CD4-positive, alpha-beta T cell (primary cell): ENCODE measurements around the gene PRKCH. TPM values are rescaled to one million over a fixed set of nuclear protein-coding genes. Genes with fewer than 3 reads are reported as not detected.

Experiments
- ATAC-seq: fragments of 200-7000 bp; cut with Tn5 transposase; one replicate; pipeline ENCODE4 v1.10.0; 2022; ENCODE audit warnings: mild to moderate bottlenecking; ENCODE audit not compliant: poor library complexity
- CTCF ChIA-PET: fragments of 350-600 bp; sonication (Branson Sonifier 250); formaldehyde crosslinking; loops from one replicate; lab custom pipeline; 2021; ENCODE audit warnings: antibody characterized with exemption, inconsistent platforms; lab: Charles Lee
- POLR2A ChIA-PET: fragments of 350-600 bp; sonication (Branson Sonifier 250); formaldehyde crosslinking; loops from one replicate; lab custom pipeline; 2021; ENCODE audit warnings: antibody characterized with exemption, inconsistent platforms; lab: Charles Lee
- DNase-seq, 14 experiments: peaks; one replicate each; pipeline ENCODE4 v3.0.0-alpha.2; 2013 to 2020; ENCODE audit warnings: mixed read lengths in 2 of 14
- H3K27ac ChIP-seq, 2 donors: one replicate each; pipeline versions ENCODE4 v1.5.1 to v1.7.0; 2013; ENCODE audit warnings: low read length in 2 of 2, low read depth in 1 of 2, mild to moderate bottlenecking in 1 of 2
- H3K27me3 ChIP-seq, 2 experiments: 1 replicate in 1 of 2; 2 replicates in 1 of 2; pipeline versions ENCODE4 v1.6.1 to v1.7.0; 2013; ENCODE audit warnings: low read length in 2 of 2, control low read depth in 1 of 2, mild to moderate bottlenecking in 1 of 2, moderate library complexity in 1 of 2; ENCODE audit not compliant: insufficient read depth in 2 of 2, control insufficient read depth in 1 of 2
- H3K36me3 ChIP-seq: one replicate; pipeline ENCODE4 v1.6.1; 2013; ENCODE audit warnings: low read length, control low read depth; ENCODE audit not compliant: insufficient read depth
- H3K4me1 ChIP-seq: one replicate; pipeline ENCODE4 v1.6.1; 2013; ENCODE audit warnings: low read length, control low read depth; ENCODE audit not compliant: insufficient read depth
- H3K4me3 ChIP-seq: one replicate; pipeline ENCODE4 v1.5.1; 2013; ENCODE audit warnings: mild to moderate bottlenecking, low read length, moderate library complexity
- H3K9me3 ChIP-seq, 2 experiments: 1 replicate in 1 of 2; 2 replicates in 1 of 2; pipeline versions ENCODE4 v1.6.1 to v1.7.0; 2013; ENCODE audit warnings: low read length in 2 of 2, mild to moderate bottlenecking in 2 of 2, control low read depth in 1 of 2, moderate library complexity in 1 of 2; ENCODE audit not compliant: control insufficient read depth in 1 of 2, insufficient read depth in 1 of 2
- H3K27ac Mint-ChIP-seq: one replicate; pipeline ENCODE4 v1.8.0; 2020; ENCODE audit warnings: mixed read lengths
- H3K27me3 Mint-ChIP-seq: one replicate; pipeline ENCODE4 v1.8.0; 2021; ENCODE audit warnings: mixed read lengths
- H3K36me3 Mint-ChIP-seq: one replicate; pipeline ENCODE4 v1.8.0; 2021; ENCODE audit warnings: low read depth, mixed read lengths
- H3K4me1 Mint-ChIP-seq: one replicate; pipeline ENCODE4 v1.8.0; 2021; ENCODE audit warnings: low read depth, mixed read lengths
- H3K4me3 Mint-ChIP-seq: one replicate; pipeline ENCODE4 v1.8.0; 2020; ENCODE audit warnings: mild to moderate bottlenecking, mixed read lengths
- H3K9me3 Mint-ChIP-seq: one replicate; pipeline ENCODE4 v1.8.0; 2020; ENCODE audit warnings: mixed read lengths
- intact Hi-C, 2 experiments: fragments of 100-400 bp; cut with DNase I in 1 of 2; cut with micrococcal nuclease in 1 of 2; formaldehyde crosslinking; loops; one replicate each; pipeline versions ENCODE4 v1.15.1 to v1.9.0; 2023 to 2025; cut with DNase I, micrococcal nuclease
- total RNA-seq, 174 experiments: library from RNA in 2 of 174; stranded (reverse) in 2 of 174; gene quantifications; one replicate each; pipeline ENCODE4 v1.2.3 and lab custom pipeline; 2021 to 2026
- TF ChIP-seq, protein P1 (sequence below): fragments of 200-600 bp; IDR thresholded peaks from one replicate; pipeline ENCODE4 v1.8.0; 2022; ENCODE audit warnings: antibody characterized with exemption, mild to moderate bottlenecking

PRKCH gene
- total RNA-seq, 2 experiments from 2014 or later = 378 to 385 TPM

DNA sequence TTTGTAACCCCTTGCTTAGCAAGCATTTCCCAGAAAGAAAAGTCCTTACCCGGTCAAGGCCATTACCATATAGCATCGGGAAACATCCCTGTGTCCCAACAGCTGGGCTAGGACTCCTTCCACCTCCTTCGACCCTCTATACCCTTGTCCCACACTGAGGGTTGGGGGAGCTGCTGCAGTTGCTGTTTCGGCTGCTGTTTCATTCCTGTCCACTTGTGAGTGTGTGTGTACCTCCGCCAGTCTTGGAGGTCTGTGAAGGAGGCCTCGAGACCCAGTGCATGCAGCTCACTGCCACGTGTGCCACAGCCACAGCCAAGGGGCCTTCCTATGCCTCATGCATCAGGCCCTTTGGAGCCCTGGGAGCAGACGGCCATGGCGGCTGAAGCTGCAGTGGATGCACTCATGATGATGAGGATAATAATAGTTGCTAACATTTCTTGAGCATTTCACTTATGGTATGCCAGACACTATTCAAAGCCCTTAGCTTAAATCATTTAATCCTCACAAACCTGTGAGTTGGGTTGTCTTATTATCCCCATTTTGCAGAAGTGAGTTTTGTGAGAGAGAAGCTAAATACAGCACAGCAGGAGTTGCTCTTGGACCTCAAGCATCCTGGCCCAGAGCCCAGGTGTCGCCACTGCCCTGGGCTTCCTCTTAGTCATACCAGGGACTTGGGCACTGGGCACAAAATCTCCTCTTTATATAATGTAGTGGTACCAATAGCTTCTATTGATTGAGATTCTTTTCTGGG, 156.5 kb downstream of the PRKCH start:
- Mint-ChIP-seq H3K36me3 (peaks cover 74% of the 10 kb centered on the region), H3K4me3 (peak overlapping the region; percentile 31), H3K4me1 (peaks cover 94% of the 10 kb centered on the region), H3K9me3 (peaks cover under 1% of the 10 kb centered on the region), H3K27me3 (no peaks in the 10 kb centered on the region), H3K27ac (peak overlapping the region; percentile 84)
- H3K27ac ChIP-seq = peak overlapping the region; percentile 95 to 97
- ChIA-PET POLR2A (interaction anchor here (0.6 to 13.5 kb wide), 21 partner anchors 8 to 1229 kb away, joined by 3 to 124 read pairs (median 4); partner anchors contain the start of genes HIF1A and PPM1A), CTCF (interaction anchor here (1.2 to 2.4 kb wide), 5 partner anchors 12 to 22 kb away, joined by 3 to 7 read pairs (median 6); no protein-coding TSS in a partner anchor)
- peaks cover 76% of the 10 kb centered on the region for H3K4me1 ChIP-seq
- ATAC-seq (no peak), DNase-seq (peak in 7 of 14 experiments; percentile 16 to 65 (median 48))
- no peaks in the 10 kb centered on the region for H3K9me3 ChIP-seq
- no peak overlapping the region for H3K4me3 ChIP-seq
- no peaks in the 10 kb centered on the region for H3K27me3 ChIP-seq
- TF ChIP-seq, protein P1, sequence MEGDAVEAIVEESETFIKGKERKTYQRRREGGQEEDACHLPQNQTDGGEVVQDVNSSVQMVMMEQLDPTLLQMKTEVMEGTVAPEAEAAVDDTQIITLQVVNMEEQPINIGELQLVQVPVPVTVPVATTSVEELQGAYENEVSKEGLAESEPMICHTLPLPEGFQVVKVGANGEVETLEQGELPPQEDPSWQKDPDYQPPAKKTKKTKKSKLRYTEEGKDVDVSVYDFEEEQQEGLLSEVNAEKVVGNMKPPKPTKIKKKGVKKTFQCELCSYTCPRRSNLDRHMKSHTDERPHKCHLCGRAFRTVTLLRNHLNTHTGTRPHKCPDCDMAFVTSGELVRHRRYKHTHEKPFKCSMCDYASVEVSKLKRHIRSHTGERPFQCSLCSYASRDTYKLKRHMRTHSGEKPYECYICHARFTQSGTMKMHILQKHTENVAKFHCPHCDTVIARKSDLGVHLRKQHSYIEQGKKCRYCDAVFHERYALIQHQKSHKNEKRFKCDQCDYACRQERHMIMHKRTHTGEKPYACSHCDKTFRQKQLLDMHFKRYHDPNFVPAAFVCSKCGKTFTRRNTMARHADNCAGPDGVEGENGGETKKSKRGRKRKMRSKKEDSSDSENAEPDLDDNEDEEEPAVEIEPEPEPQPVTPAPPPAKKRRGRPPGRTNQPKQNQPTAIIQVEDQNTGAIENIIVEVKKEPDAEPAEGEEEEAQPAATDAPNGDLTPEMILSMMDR = no peak
- intact Hi-C loops = loop anchor here in 1 of 2 experiments (1.0 to 5.0 kb wide), 3 partner anchors 17 to 194 kb away; no protein-coding TSS in a partner anchor
- peaks cover 38% of the 10 kb centered on the region for H3K36me3 ChIP-seq

DNA sequence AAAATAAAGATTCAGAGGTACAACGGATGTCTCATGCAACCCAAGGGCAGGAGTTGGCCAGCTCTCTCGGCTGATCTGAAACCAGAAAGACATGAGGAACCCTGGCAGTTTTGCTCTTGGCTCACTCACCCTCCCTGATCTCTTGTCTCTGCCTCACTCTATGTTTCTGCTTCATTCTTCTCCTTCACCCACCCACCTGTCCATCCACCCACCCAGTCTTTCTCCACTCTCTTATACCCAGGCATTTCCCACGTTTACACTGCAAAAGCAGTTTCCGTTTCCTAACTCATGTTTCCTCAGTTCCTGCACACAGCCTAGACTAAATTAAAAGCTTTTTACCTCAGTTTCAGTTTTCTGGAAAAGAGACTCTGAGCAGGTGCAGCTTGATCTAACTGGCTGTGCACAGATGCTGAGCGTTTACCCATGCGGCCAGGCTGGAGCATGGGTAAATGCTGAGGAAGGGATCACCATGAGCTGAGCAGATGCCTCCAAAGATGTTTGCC, 157.6 kb downstream of the PRKCH start:
- ChIA-PET CTCF (interaction anchor here (0.7 to 2.4 kb wide), 4 partner anchors 12 to 20 kb away, joined by 3 to 6 read pairs (median 3); no protein-coding TSS in a partner anchor), POLR2A (interaction anchor here (0.6 to 13.5 kb wide), 15 partner anchors 11 to 241 kb away, joined by 3 to 124 read pairs (median 4); partner anchors contain the start of gene HIF1A)
- H3K4me1 Mint-ChIP-seq = peaks cover 92% of the 10 kb centered on the region
- intact Hi-C loops = loop anchor here in 1 of 2 experiments (5.0 kb wide), 2 partner anchors 93 to 193 kb away; no protein-coding TSS in a partner anchor
- peak overlapping the region; percentile 84 for H3K27ac Mint-ChIP-seq
- no peak for ATAC-seq
- H3K27me3 ChIP-seq = no peaks in the 10 kb centered on the region
- H3K4me3 Mint-ChIP-seq = peak overlapping the region; percentile 62
- H3K4me1 ChIP-seq = peaks cover 65% of the 10 kb centered on the region
- TF ChIP-seq, protein P1 = no peak
- peak in 6 of 14 experiments; percentile 21 to 55 (median 46) for DNase-seq
- H3K36me3 Mint-ChIP-seq = peaks cover 74% of the 10 kb centered on the region
- no peaks in the 10 kb centered on the region for H3K27me3 Mint-ChIP-seq
- no peaks in the 10 kb centered on the region for H3K9me3 Mint-ChIP-seq
- H3K36me3 ChIP-seq = peaks cover 49% of the 10 kb centered on the region
- H3K27ac ChIP-seq = peak overlapping the region; percentile 95 to 97
- H3K4me3 ChIP-seq = no peak overlapping the region
- no peaks in the 10 kb centered on the region for H3K9me3 ChIP-seq

DNA sequence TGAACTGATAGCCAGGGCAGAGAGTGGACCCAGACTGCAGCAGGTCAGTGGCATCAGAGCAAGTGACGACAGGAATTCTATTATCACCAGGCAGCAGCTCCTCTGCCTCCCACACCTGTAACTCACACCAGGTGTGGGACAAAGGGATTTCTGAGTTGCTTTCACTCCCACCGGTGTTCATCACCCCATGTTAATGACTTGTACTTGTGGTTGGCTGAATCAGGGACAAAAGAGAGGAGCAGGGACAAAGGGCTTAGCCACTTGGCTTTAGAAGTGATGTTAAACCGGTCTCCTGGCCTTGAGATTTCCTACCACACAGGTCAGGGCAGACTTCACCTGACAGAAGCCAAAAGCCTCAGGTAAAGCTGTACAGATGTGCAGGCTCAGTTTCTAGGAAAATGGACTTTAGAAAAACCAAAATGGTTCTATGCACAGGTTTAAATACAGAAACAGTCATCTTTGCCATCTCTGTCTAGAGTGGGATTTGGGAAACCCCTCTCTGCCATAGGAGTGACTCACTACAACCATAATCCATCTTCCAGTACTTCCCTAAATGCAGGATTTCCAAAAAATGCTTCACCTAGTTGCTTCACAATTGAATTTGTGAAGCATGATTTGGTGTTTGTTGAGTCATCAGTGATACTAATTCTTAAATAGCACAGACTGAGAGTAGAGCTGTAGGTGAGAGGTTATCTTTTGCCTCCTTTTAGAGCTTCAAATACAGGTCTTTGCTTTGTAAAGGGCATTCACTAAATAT, 158.5 kb downstream of the PRKCH start:
- ATAC-seq (no peak), DNase-seq (peak in 2 of 14 experiments; percentile 47 to 60)
- ChIA-PET CTCF (interaction anchor here (0.5 to 2.4 kb wide), 6 partner anchors 9 to 199 kb away, joined by 3 to 6 read pairs (median 4); partner anchors contain the start of gene TMEM30B), POLR2A (interaction anchor here (1.1 to 13.5 kb wide), 8 partner anchors 9 to 240 kb away, joined by 4 to 124 read pairs (median 4); no protein-coding TSS in a partner anchor)
- peaks cover 89% of the 10 kb centered on the region for H3K4me1 Mint-ChIP-seq
- Histone ChIP-seq H3K27me3 (no peaks in the 10 kb centered on the region), H3K4me1 (peaks cover 57% of the 10 kb centered on the region), H3K4me3 (no peak overlapping the region), H3K36me3 (peaks cover 58% of the 10 kb centered on the region), H3K27ac (peak overlapping the region; percentile 95 to 97), H3K9me3 (no peaks in the 10 kb centered on the region)
- TF ChIP-seq, protein P1 = no peak
- peaks cover 67% of the 10 kb centered on the region for H3K36me3 Mint-ChIP-seq
- peak overlapping the region; percentile 84 for H3K27ac Mint-ChIP-seq
- no peaks in the 10 kb centered on the region for H3K27me3 Mint-ChIP-seq
- no peaks in the 10 kb centered on the region for H3K9me3 Mint-ChIP-seq
- intact Hi-C loops = loop anchor here in 1 of 2 experiments (5.0 kb wide), 2 partner anchors 92 to 192 kb away; no protein-coding TSS in a partner anchor
- peak overlapping the region; percentile 21 for H3K4me3 Mint-ChIP-seq
